H1 (cell line): ENCODE results near the gene PIK3C2G. TPM values are rescaled to one million over a fixed set of nuclear protein-coding genes. Genes with fewer than 3 reads are reported as not detected.

Source experiments
- CHD1 ChIP-seq: IDR thresholded peaks from 2 replicates; pipeline ENCODE4 v1.6.1; 2012; ENCODE audit warnings: low read depth, low read length, improper control_type of control experiment
- CHD7 ChIP-seq: fragments of 300-600 bp; sonication (generic); IDR thresholded peaks from 2 replicates; pipeline ENCODE4 v1.7.1; 2012; ENCODE audit warnings: low read length, moderate library complexity, mild to moderate bottlenecking, inconsistent platforms; ENCODE audit not compliant: insufficient replicate concordance
- EP300 ChIP-seq, 2 experiments: IDR thresholded peaks; 1 replicate in 1 of 2; 2 replicates in 1 of 2; pipeline ENCODE4 v1.6.1; 2011 to 2012; ENCODE audit warnings: low read depth in 2 of 2, low read length in 2 of 2, mild to moderate bottlenecking in 2 of 2, borderline replicate concordance in 1 of 2, inconsistent platforms in 1 of 2, moderate library complexity in 1 of 2
- polyA plus RNA-seq, 7 experiments: library from polyadenylated mRNA; depleted of rRNA in 3 of 7; stranded (reverse) in 5 of 7; unstranded in 2 of 7; fragments of >200 nt in 5 of 7; fragments of 200-250 nt in 2 of 7; gene quantifications; 1 replicate in 5 of 7; 2 replicates in 1 of 7; 4 replicates in 1 of 7; pipeline versions ENCODE4 v1.2.1 to v1.2.3, GENCODE V29; 2011 to 2013; ENCODE audit warnings: missing spikeins in 2 of 7, mixed read lengths in 2 of 7
- total RNA-seq: library from RNA; stranded (reverse); fragmentation: NEBNext Ultra II Directional; extraction: Animal tissue kit (Norgen Biotek cat#: 25700); gene quantifications from 2 replicates; pipeline ENCODE4 v1.2.1, GENCODE V29; 2021

The PIK3C2G gene
- total and polyA plus RNA-seq, 2 of the 8 experiments (the other 6 are each of a cell fraction or from before 2014, with no cell fraction given) = not detected

- no peak for TF ChIP-seq CHD7
- no peak for TF ChIP-seq CHD1
- TF ChIP-seq EP300 (IDR thresholded peaks at IDR 0.05; ENCODE audit: borderline replicate concordance in 1 of 2, low read depth in 2 of 2, low read length in 2 of 2) = no peak
Measured at GRCh38 chr12:18424857-18425256, 163.5 kb downstream of the PIK3C2G start (continued).
